WTC11 (cell line): ENCODE results near the gene SCGB1D2. TPM values are rescaled to one million over a fixed set of nuclear protein-coding genes. Genes with fewer than 3 reads are reported as not detected.

ENCODE experiments used
- ATAC-seq: fragments of 200-7000 bp; cut with Tn5 transposase; 2 replicates; pipeline ENCODE4 v1.10.0; 2021; ENCODE audit warnings: mild to moderate bottlenecking, moderate library complexity
- CTCF ChIA-PET: fragments of 300-600 bp; sonication (Branson Sonifier 250); formaldehyde crosslinking; loops from one replicate; lab custom pipeline; 2021; ENCODE audit warnings: antibody characterized with exemption; lab: Charles Lee
- POLR2A ChIA-PET: fragments of 350-600 bp; sonication (Branson Sonifier 250); formaldehyde crosslinking; loops from one replicate; lab custom pipeline; 2021; ENCODE audit warnings: antibody characterized with exemption; lab: Charles Lee
- DNase-seq: peaks from one replicate; pipeline ENCODE4 v3.0.0; 2021; ENCODE audit warnings: low spot score
- H3K27ac Mint-ChIP-seq: 2 replicates; pipeline ENCODE4 v1.8.0; 2021; ENCODE audit warnings: mixed read lengths
- H3K27me3 Mint-ChIP-seq: 2 replicates; pipeline ENCODE4 v1.8.0; 2021; ENCODE audit warnings: low read depth, mild to moderate bottlenecking, moderate library complexity, mixed read lengths
- H3K36me3 Mint-ChIP-seq: 2 replicates; pipeline ENCODE4 v1.8.0; 2021; ENCODE audit warnings: mixed read lengths
- H3K4me1 Mint-ChIP-seq: 2 replicates; pipeline ENCODE4 v1.8.0; 2022; ENCODE audit warnings: mixed read lengths
- H3K4me3 Mint-ChIP-seq: 2 replicates; pipeline ENCODE4 v1.8.0; 2021; ENCODE audit warnings: mild to moderate bottlenecking, moderate library complexity, mixed read lengths
- H3K9me3 Mint-ChIP-seq: 2 replicates; pipeline ENCODE4 v1.8.0; 2021; ENCODE audit warnings: mixed read lengths
- CREM ChIP-seq: sonication (generic); formaldehyde crosslinking; IDR thresholded peaks from 2 replicates; pipeline ENCODE4 v1.8.1; 2022; ENCODE audit warnings: mild to moderate bottlenecking, missing genetic modification reagents, moderate library complexity
- ELF4 ChIP-seq: sonication (generic); formaldehyde crosslinking; IDR thresholded peaks from 2 replicates; pipeline ENCODE4 v1.8.1; 2022; ENCODE audit warnings: low read depth, mild to moderate bottlenecking, moderate library complexity, missing genetic modification reagents
- ERG ChIP-seq: fragments of 250-450 bp; sonication (Bioruptor Pico); IDR thresholded peaks from 2 replicates; pipeline ENCODE4 v1.8.0; 2021; ENCODE audit warnings: mild to moderate bottlenecking
- ESRRA ChIP-seq: sonication (generic); formaldehyde crosslinking; IDR thresholded peaks from 2 replicates; pipeline ENCODE4 v1.8.1; 2022; ENCODE audit warnings: mild to moderate bottlenecking, missing genetic modification reagents, borderline replicate concordance
- FOXP1 ChIP-seq: sonication (generic); formaldehyde crosslinking; IDR thresholded peaks from 2 replicates; pipeline ENCODE4 v1.8.0; 2022; ENCODE audit warnings: missing genetic modification reagents, mild to moderate bottlenecking, moderate library complexity, borderline replicate concordance
- HMGA2 ChIP-seq: fragments of 250-450 bp; sonication (Bioruptor Pico); IDR thresholded peaks from 2 replicates; pipeline ENCODE4 v1.4.0; 2021; ENCODE audit warnings: mild to moderate bottlenecking, moderate library complexity
- JAZF1 ChIP-seq: fragments of 250-450 bp; sonication (Bioruptor Pico); IDR thresholded peaks from 2 replicates; pipeline ENCODE4 v1.9.0; 2021; ENCODE audit warnings: moderate library complexity, mild to moderate bottlenecking, inconsistent platforms
- KAT7 ChIP-seq: sonication (generic); formaldehyde crosslinking; IDR thresholded peaks from 2 replicates; pipeline ENCODE4 v1.8.1; 2023; ENCODE audit warnings: missing genetic modification reagents, mild to moderate bottlenecking, borderline replicate concordance
- NFE2L1 ChIP-seq: sonication (generic); formaldehyde crosslinking; IDR thresholded peaks from 2 replicates; pipeline ENCODE4 v1.8.1; 2023; ENCODE audit warnings: missing genetic modification reagents
- PRDM15 ChIP-seq: sonication (generic); formaldehyde crosslinking; IDR thresholded peaks from 2 replicates; pipeline ENCODE4 v1.8.0; 2022; ENCODE audit warnings: missing genetic modification reagents
- PRRX2 ChIP-seq: fragments of 250-450 bp; sonication (Bioruptor Pico); IDR thresholded peaks from 2 replicates; pipeline ENCODE4 v1.8.0; 2021; ENCODE audit warnings: mild to moderate bottlenecking
- TEAD4 ChIP-seq: sonication (generic); formaldehyde crosslinking; IDR thresholded peaks from 2 replicates; pipeline ENCODE4 v1.8.0; 2022; ENCODE audit warnings: mild to moderate bottlenecking, missing genetic modification reagents
- ZBTB21 ChIP-seq: sonication (generic); formaldehyde crosslinking; IDR thresholded peaks from 2 replicates; pipeline ENCODE4 v1.8.1; 2023; ENCODE audit warnings: mild to moderate bottlenecking, missing genetic modification reagents, borderline replicate concordance
- ZNF232 ChIP-seq: sonication (generic); formaldehyde crosslinking; IDR thresholded peaks from 2 replicates; pipeline ENCODE4 v1.8.0; 2022; ENCODE audit warnings: mild to moderate bottlenecking, missing genetic modification reagents
- ZNF423 ChIP-seq: fragments of 250-450 bp; sonication (Bioruptor Pico); IDR thresholded peaks from 2 replicates; pipeline ENCODE4 v2.1.2; 2022; ENCODE audit warnings: mild to moderate bottlenecking, moderate library complexity
- ZNF512 ChIP-seq: sonication (generic); formaldehyde crosslinking; IDR thresholded peaks from 2 replicates; pipeline ENCODE4 v1.8.1; 2022; ENCODE audit warnings: missing genetic modification reagents, borderline replicate concordance
- ZNF532 ChIP-seq: fragments of 250-450 bp; sonication (Bioruptor Pico); IDR thresholded peaks from 2 replicates; pipeline ENCODE4 v1.9.0; 2021; ENCODE audit warnings: mild to moderate bottlenecking, borderline replicate concordance
- total RNA-seq: library from RNA; stranded (reverse); gene quantifications from 3 replicates; pipeline ENCODE4 v1.2.3, GENCODE V29; 2021
- TF ChIP-seq, protein P1 (sequence below): fragments of 250-450 bp; sonication (Bioruptor Pico); conservative IDR thresholded peaks from 2 replicates; pipeline ENCODE4 v1.9.0; 2021; ENCODE audit warnings: mild to moderate bottlenecking
- TF ChIP-seq, protein P2 (sequence below): sonication (generic); formaldehyde crosslinking; IDR thresholded peaks from 2 replicates; pipeline ENCODE4 v1.8.0; 2022; ENCODE audit warnings: mild to moderate bottlenecking, missing genetic modification reagents
- TF ChIP-seq, protein P3 (sequence below): sonication (generic); formaldehyde crosslinking; IDR thresholded peaks from 2 replicates; pipeline ENCODE4 v1.8.1; 2023; ENCODE audit warnings: mild to moderate bottlenecking, missing genetic modification reagents, moderate library complexity
- TF ChIP-seq, protein P4 (sequence below): sonication (generic); formaldehyde crosslinking; IDR thresholded peaks from 2 replicates; pipeline ENCODE4 v1.8.1; 2022; ENCODE audit warnings: mild to moderate bottlenecking, missing genetic modification reagents, moderate library complexity, borderline replicate concordance

The SCGB1D2 gene
- total RNA-seq, 1 experiment from 2014 or later, result not detected

DNA sequence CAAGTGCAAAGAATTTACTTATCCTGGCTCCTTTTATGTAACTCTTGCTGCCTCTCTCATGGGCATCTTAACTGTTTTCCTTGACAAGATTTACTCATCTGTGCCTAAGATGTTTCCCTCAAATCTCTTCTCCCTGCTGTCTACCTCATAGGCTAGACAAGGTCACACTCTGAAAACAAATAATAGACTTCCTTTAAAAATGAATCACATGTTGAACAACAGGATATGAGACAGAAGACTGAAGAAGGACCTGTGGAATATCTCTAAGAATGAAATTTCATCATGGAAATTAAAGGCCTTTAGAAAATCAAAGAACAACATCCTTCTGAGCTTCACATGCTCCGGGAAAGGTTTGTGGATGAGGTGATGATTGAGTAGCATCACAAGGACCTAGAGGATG is 22.0 kb downstream of the SCGB1D2 start (continued):
- TF ChIP-seq JAZF1 (CRISPR knock-in tag), result no peak
- TF ChIP-seq, protein P1, sequence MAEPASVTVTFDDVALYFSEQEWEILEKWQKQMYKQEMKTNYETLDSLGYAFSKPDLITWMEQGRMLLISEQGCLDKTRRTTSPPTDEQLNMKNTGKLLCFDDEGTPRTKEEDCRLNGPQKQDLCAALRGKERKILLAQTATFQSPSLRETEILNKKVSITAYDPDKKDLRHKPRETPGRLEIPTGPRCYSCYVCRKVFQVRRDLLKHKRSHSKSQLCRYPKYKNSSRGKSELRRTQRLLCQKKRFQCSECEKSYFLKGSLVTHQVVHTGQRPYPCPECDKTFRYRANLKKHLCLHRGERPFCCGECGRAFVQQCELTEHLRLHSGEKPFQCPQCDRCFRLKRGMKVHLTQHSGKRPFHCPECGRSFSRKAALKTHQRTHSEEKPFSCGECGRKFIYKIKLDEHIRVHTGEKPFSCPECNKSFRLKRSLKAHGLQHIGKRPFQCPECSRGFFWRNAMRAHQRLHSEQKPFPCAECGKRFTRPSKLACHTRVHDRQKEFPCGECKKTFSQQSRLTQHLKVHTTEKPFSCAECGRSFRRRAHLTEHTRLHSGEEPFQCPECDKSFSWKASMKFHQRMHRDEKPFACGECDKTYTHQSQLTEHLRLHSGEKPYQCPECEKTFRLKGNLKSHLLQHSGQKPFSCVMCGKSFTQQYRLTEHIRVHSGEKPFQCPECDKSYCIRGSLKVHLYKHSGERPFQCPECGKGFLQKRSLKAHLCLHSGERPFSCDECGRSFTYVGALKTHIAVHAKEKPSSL, result no peak
- TF ChIP-seq ELF4, result no peak
- no peak for TF ChIP-seq ZNF423 (CRISPR knock-in tag)
- TF ChIP-seq TEAD4 (CRISPR knock-in tag), result no peak
- TF ChIP-seq, protein P2, sequence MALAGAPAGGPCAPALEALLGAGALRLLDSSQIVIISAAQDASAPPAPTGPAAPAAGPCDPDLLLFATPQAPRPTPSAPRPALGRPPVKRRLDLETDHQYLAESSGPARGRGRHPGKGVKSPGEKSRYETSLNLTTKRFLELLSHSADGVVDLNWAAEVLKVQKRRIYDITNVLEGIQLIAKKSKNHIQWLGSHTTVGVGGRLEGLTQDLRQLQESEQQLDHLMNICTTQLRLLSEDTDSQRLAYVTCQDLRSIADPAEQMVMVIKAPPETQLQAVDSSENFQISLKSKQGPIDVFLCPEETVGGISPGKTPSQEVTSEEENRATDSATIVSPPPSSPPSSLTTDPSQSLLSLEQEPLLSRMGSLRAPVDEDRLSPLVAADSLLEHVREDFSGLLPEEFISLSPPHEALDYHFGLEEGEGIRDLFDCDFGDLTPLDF (CRISPR knock-in tag), result no peak
- TF ChIP-seq ZBTB21 (CRISPR knock-in tag), result no peak
- TF ChIP-seq CREM, result no peak
- no peak for TF ChIP-seq ERG (CRISPR knock-in tag)
- TF ChIP-seq, protein P3, sequence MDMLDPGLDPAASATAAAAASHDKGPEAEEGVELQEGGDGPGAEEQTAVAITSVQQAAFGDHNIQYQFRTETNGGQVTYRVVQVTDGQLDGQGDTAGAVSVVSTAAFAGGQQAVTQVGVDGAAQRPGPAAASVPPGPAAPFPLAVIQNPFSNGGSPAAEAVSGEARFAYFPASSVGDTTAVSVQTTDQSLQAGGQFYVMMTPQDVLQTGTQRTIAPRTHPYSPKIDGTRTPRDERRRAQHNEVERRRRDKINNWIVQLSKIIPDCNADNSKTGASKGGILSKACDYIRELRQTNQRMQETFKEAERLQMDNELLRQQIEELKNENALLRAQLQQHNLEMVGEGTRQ (CRISPR knock-in tag), result no peak
- TF ChIP-seq ZNF232 (CRISPR knock-in tag), result no peak
- no peak for TF ChIP-seq PRRX2
- TF ChIP-seq FOXP1 (CRISPR knock-in tag), result no peak

DNA sequence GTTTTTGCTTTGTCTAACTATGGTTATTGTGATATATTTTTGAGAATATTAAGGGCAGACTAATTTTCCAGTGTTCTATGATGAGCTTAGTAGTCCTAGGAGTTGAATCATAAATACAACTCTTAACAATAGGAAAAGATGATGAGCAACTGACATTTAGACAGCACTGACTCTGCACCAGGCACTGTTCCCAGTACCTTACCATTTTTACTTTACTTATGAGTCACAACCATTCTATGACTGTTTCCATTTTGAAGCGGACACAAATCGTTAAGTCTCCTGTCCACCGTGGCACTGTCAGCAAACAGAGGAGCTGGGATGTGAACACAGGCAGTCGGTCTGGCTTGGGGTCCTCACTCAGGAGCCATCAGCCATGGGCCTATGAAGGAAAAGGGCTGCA is 24.5 kb downstream of the SCGB1D2 start:
- Mint-ChIP-seq H3K4me1 (peaks cover 10% of the 10 kb centered on the region; the same call in 1 of the 2 replicates), H3K27ac (no peak overlapping the region), H3K27me3 (no peaks in the 10 kb centered on the region), H3K4me3 (no peak overlapping the region), H3K36me3 (no peaks in the 10 kb centered on the region), H3K9me3 (peaks cover 3% of the 10 kb centered on the region; the same call in 1 of the 2 replicates)
- CTCF ChIA-PET, result interaction anchor here (0.6 kb wide), 1 partner anchor 40 kb away, joined by 4 read pairs; no protein-coding TSS in a partner anchor
- DNase-seq, result no peak
- POLR2A ChIA-PET, result no interaction called here
- ATAC-seq, result no peak
- TF ChIP-seq, protein P4, sequence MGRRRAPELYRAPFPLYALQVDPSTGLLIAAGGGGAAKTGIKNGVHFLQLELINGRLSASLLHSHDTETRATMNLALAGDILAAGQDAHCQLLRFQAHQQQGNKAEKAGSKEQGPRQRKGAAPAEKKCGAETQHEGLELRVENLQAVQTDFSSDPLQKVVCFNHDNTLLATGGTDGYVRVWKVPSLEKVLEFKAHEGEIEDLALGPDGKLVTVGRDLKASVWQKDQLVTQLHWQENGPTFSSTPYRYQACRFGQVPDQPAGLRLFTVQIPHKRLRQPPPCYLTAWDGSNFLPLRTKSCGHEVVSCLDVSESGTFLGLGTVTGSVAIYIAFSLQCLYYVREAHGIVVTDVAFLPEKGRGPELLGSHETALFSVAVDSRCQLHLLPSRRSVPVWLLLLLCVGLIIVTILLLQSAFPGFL (CRISPR knock-in tag), result no peak
- TF ChIP-seq HMGA2 (CRISPR knock-in tag) (no peak), PRDM15 (CRISPR knock-in tag) (no peak), ESRRA (CRISPR knock-in tag) (no peak), ZNF532 (CRISPR knock-in tag) (no peak), NFE2L1 (CRISPR knock-in tag) (no peak), ZNF512 (CRISPR knock-in tag) (no peak), FOXP1 (CRISPR knock-in tag) (no peak), KAT7 (CRISPR knock-in tag) (no peak)
